HG03060 (cell line): ENCODE measurements around the gene PTPRE.

ENCODE experiments used
- ATAC-seq: cut with Tn5 transposase; IDR thresholded peaks from one replicate; pipeline ENCODE4 v1.9.1; 2021; ENCODE audit warnings: low read depth, moderate number of reproducible peaks; ENCODE audit not compliant: unreplicated experiment

The PTPRE gene

GRCh38 chr10:127881262-127881661 lies 25.6 kb upstream of the PTPRE start:
- no peak for ATAC-seq

- no peak for ATAC-seq
Observed at GRCh38 chr10:127882391-127882790, 24.5 kb upstream of the PTPRE start.

- ATAC-seq: no peak
Observed at GRCh38 chr10:127882801-127883459, 24.0 kb upstream of the PTPRE start.

- no peak for ATAC-seq
Observed at GRCh38 chr10:127883516-127883915, 23.4 kb upstream of the PTPRE start.

- ATAC-seq: no peak
Observed at GRCh38 chr10:127884501-127884900, 22.4 kb upstream of the PTPRE start.

- ATAC-seq: no peak
Observed at GRCh38 chr10:127886371-127887051, 20.4 kb upstream of the PTPRE start.

GRCh38 chr10:127887541-127888415 lies 19.1 kb upstream of the PTPRE start:
- ATAC-seq: no peak

GRCh38 chr10:127888521-127889312 lies 18.2 kb upstream of the PTPRE start:
- no peak for ATAC-seq

- no peak for ATAC-seq
Observed at GRCh38 chr10:127889605-127890195, 17.2 kb upstream of the PTPRE start.

GRCh38 chr10:127890216-127890615 lies 16.7 kb upstream of the PTPRE start:
- no peak for ATAC-seq

GRCh38 chr10:127890832-127891334 lies 16.0 kb upstream of the PTPRE start:
- ATAC-seq: no peak

- no peak for ATAC-seq
Observed at GRCh38 chr10:127892743-127893142, 14.2 kb upstream of the PTPRE start, which contains the start of gene CLRN3. Gene CLRN3, minus strand, starts transcription at chr10:127892941. Its CDS starts 157 bp downstream, at chr10:127892784.

GRCh38 chr10:127894146-127894545 lies 12.8 kb upstream of the PTPRE start:
- ATAC-seq: no peak

- no peak for ATAC-seq
Observed at GRCh38 chr10:127896590-127896989, 10.3 kb upstream of the PTPRE start.

- ATAC-seq: no peak
Observed at GRCh38 chr10:127897177-127897576, 9.7 kb upstream of the PTPRE start.

GRCh38 chr10:127899766-127900387 lies 7.0 kb upstream of the PTPRE start:
- ATAC-seq: no peak

- ATAC-seq: no peak
Observed at GRCh38 chr10:127903789-127904188, 3.1 kb upstream of the PTPRE start.

GRCh38 chr10:127904311-127905000 lies 2.4 kb upstream of the PTPRE start:
- ATAC-seq: no peak
